HG02642 (cell line): ENCODE measurements around the gene CDK6.

Experiments used
- ATAC-seq: cut with Tn5 transposase; IDR thresholded peaks from one replicate; pipeline ENCODE4 v1.9.1; 2021; ENCODE audit warnings: mild to moderate bottlenecking; ENCODE audit not compliant: unreplicated experiment, poor library complexity

The CDK6 gene

GRCh38 chr7:92657391-92657790 lies 179.0 kb downstream of the CDK6 start:
- ATAC-seq: no peak

- ATAC-seq: no peak
Observed at GRCh38 chr7:92656121-92656520, 180.3 kb downstream of the CDK6 start.

- no peak for ATAC-seq
Observed at GRCh38 chr7:92655346-92655884, 181.0 kb downstream of the CDK6 start.

- ATAC-seq: no peak
Observed at GRCh38 chr7:92653136-92653535, 183.2 kb downstream of the CDK6 start.

- no peak for ATAC-seq
Observed at GRCh38 chr7:92652536-92652935, 183.8 kb downstream of the CDK6 start.

DNA sequence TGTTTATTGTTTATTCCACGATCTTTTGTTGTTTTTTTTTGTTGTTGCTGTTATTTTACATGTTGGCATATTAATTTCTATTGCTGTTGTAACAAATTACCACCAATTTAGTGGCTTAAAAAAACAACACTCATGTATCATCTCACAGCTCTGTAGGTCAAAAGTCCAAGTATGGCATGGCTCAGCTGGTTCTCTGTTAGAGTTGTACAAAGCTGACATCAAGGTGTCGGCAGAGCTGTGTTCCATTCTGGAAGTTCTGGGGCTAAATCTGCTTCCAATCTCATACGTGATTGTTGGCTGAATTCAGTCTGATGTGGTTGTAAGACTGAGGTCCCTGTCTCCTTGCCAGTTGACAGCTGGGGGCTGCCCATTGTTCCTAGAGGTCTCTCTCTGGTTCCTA lies 186.0 kb downstream of the CDK6 start:
- no peak for ATAC-seq

- no peak for ATAC-seq
Observed at GRCh38 chr7:92648067-92648466, 188.3 kb downstream of the CDK6 start.

DNA sequence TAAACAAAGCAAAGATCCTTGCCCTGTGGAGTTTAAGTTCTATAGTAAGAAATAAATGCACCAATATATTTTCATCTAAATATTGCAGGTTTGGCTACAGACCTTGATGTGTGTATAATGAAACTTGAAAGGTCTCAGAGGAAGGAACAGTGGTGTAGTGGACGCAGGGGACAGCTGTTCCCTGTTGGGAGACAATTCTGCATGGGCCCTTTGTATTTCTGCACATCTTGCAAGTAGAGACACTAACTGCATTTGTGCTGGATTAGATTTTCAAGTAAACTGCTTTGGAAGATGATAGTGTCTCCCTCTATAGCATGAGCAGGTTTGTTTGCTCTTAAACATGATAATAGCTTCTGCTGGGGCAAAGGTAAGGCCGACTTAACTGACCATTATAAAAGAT lies 188.7 kb downstream of the CDK6 start:
- ATAC-seq: no peak

GRCh38 chr7:92647011-92647625 lies 189.3 kb downstream of the CDK6 start:
- peak; percentile 42 for ATAC-seq

GRCh38 chr7:92645114-92646061 lies 191.0 kb downstream of the CDK6 start:
- no peak for ATAC-seq

DNA sequence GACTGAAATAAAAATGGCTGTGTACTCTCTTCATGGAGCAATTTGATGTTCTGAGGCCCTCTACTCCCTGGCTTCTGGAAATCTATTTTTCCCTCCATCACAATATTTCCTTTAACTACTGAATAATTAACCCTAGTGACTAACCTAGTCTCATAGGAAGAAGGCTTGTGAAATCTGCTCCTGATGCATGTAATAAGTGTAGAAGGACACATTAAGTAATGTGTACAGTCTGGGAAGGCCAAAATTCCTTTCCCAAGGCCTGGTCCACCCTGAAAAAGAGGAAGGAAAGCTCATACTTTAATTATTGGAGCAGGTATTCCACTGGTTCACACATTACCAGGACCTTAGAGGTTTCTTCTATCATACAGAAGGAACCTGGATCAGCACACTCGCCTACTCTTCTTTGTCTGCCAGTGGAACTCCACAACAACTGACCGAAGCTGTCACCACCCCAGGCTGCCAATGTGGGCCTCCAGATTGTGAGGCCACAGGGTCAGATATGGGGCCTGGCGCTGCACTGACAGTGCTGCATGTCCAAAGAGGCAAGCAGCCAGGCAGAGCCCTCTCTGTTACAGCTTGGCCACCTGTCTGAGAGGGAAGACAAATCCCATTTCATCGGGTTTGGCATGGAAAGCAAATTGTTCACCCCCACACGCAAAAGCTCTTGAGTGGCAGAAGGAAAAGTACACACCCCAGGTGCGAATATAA lies 191.8 kb downstream of the CDK6 start:
- ATAC-seq: no peak

GRCh38 chr7:92643821-92644220 lies 192.6 kb downstream of the CDK6 start:
- ATAC-seq: no peak

GRCh38 chr7:92641921-92642511 lies 194.4 kb downstream of the CDK6 start:
- ATAC-seq: peak; percentile 86

GRCh38 chr7:92639966-92640365 lies 196.4 kb downstream of the CDK6 start:
- no peak for ATAC-seq

GRCh38 chr7:92639213-92639896 lies 197.0 kb downstream of the CDK6 start:
- no peak for ATAC-seq

DNA sequence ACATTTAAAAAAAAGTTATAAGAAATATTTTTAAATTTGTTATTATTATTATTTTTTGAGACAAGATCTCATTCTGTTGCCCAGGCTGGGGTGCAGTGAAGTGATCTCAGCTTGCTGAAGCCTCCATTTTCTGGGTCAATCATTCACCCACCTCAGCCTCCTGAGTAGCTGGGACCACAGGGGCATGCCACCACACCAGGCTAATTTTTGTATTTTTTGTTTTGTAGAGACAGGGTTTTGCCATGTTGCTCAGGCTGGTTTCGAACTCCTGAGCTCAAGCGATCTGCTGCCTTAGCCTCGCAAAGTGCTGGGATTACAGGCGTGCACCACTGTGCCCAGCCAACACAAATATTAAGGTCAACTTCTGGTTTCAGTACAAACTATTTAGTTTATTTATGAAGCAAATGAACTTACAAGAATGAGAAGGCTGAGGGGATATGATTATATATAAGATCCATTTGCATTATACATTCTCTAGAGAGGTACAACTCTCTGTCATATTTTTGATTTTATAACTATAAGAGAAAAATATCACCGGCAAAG lies 200.3 kb downstream of the CDK6 start:
- ATAC-seq: no peak

DNA sequence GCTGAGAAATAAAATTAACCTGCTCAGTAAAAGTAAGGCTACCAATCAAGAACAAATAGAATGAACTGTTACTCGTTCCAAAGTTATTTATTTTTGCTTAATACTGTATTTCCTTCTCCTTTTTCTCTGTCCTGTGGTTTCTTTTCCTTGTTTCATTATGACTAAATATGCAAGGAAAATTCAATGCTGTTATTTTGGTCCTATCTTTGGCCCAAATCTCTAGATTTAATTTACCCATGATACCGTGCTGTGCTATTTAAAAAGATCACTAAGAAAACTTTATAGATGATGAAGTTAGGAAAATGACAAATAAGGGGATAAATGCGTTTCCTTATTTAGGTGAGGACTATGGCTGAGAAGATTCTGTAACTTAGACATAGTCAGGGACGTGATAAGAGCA lies 200.8 kb downstream of the CDK6 start:
- no peak for ATAC-seq

GRCh38 chr7:92634924-92635519 lies 201.4 kb downstream of the CDK6 start:
- ATAC-seq: peak; percentile 34

DNA sequence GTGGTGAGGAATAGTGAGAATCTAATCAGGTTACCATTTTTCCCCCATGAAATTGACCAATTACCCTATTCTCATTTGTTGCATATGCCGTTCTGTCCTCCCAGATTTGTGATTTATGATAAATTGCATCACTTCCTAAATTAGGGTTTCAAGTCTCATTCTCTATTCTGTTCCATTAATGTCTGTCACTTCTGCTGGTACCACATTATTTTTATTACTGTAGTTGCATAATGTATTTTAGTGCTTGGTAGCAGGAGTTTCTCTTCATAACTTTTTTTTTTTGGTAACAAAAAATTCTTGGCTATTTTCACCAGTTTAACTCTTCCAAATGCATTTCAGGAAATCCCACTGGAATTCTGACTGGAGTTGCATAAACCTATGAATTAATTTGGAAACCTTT lies 202.2 kb downstream of the CDK6 start:
- no peak for ATAC-seq
